ENCODE measurements around the gene CATSPER3.

GRCh38 chr5:134989266-134989830 lies 21.6 kb downstream of the CATSPER3 start:
- TF ChIP-seq SIN3A (conservative IDR thresholded peaks at IDR 0.05 in 1 of 2, IDR thresholded peaks at IDR 0.05 in 1 of 2; ENCODE audit: low read depth in 1 of 2, low read length in 2 of 2) (no peak), MAFK (IDR thresholded peaks at IDR 0.05; ENCODE audit: low read depth, low read length) (no peak)
